WTC11 (cell line): ENCODE data around the gene FBXO41. TPM values are rescaled to one million over a fixed set of nuclear protein-coding genes. Genes with fewer than 3 reads are reported as not detected.

Experiments used
- ATAC-seq: fragments of 200-7000 bp; cut with Tn5 transposase; 2 replicates; pipeline ENCODE4 v1.10.0; 2021; ENCODE audit warnings: mild to moderate bottlenecking, moderate library complexity
- CTCF ChIA-PET: fragments of 300-600 bp; sonication (Branson Sonifier 250); formaldehyde crosslinking; loops from one replicate; lab custom pipeline; 2021; ENCODE audit warnings: antibody characterized with exemption; lab: Charles Lee
- POLR2A ChIA-PET: fragments of 350-600 bp; sonication (Branson Sonifier 250); formaldehyde crosslinking; loops from one replicate; lab custom pipeline; 2021; ENCODE audit warnings: antibody characterized with exemption; lab: Charles Lee
- DNase-seq: peaks from one replicate; pipeline ENCODE4 v3.0.0; 2021; ENCODE audit warnings: low spot score
- H3K27ac Mint-ChIP-seq: 2 replicates; pipeline ENCODE4 v1.8.0; 2021; ENCODE audit warnings: mixed read lengths
- H3K27me3 Mint-ChIP-seq: 2 replicates; pipeline ENCODE4 v1.8.0; 2021; ENCODE audit warnings: low read depth, mild to moderate bottlenecking, moderate library complexity, mixed read lengths
- H3K36me3 Mint-ChIP-seq: 2 replicates; pipeline ENCODE4 v1.8.0; 2021; ENCODE audit warnings: mixed read lengths
- H3K4me1 Mint-ChIP-seq: 2 replicates; pipeline ENCODE4 v1.8.0; 2022; ENCODE audit warnings: mixed read lengths
- H3K4me3 Mint-ChIP-seq: 2 replicates; pipeline ENCODE4 v1.8.0; 2021; ENCODE audit warnings: mild to moderate bottlenecking, moderate library complexity, mixed read lengths
- H3K9me3 Mint-ChIP-seq: 2 replicates; pipeline ENCODE4 v1.8.0; 2021; ENCODE audit warnings: mixed read lengths
- KAT7 ChIP-seq: sonication (generic); formaldehyde crosslinking; IDR thresholded peaks from 2 replicates; pipeline ENCODE4 v1.8.1; 2023; ENCODE audit warnings: missing genetic modification reagents, mild to moderate bottlenecking, borderline replicate concordance
- TP53 ChIP-seq: sonication (generic); formaldehyde crosslinking; IDR thresholded peaks from 2 replicates; pipeline ENCODE4 v1.8.1; 2023; ENCODE audit warnings: mild to moderate bottlenecking, missing genetic modification reagents
- ZBTB21 ChIP-seq: sonication (generic); formaldehyde crosslinking; IDR thresholded peaks from 2 replicates; pipeline ENCODE4 v1.8.1; 2023; ENCODE audit warnings: mild to moderate bottlenecking, missing genetic modification reagents, borderline replicate concordance
- ZNF138 ChIP-seq: sonication (generic); formaldehyde crosslinking; conservative IDR thresholded peaks from 2 replicates; pipeline ENCODE4 v1.8.1; 2022; ENCODE audit warnings: mild to moderate bottlenecking, moderate library complexity, missing genetic modification reagents
- total RNA-seq: library from RNA; stranded (reverse); gene quantifications from 3 replicates; pipeline ENCODE4 v1.2.3, GENCODE V29; 2021
- TF ChIP-seq, protein P1 (sequence below): sonication (generic); formaldehyde crosslinking; IDR thresholded peaks from 2 replicates; pipeline ENCODE4 v1.8.0; 2022; ENCODE audit warnings: mild to moderate bottlenecking, missing genetic modification reagents
- TF ChIP-seq, protein P2 (sequence below): sonication (generic); formaldehyde crosslinking; IDR thresholded peaks from 2 replicates; pipeline ENCODE4 v1.8.0; 2023; ENCODE audit warnings: missing genetic modification reagents, mild to moderate bottlenecking, borderline replicate concordance
- TF ChIP-seq, protein P3 (sequence below): sonication (generic); formaldehyde crosslinking; IDR thresholded peaks from 2 replicates; pipeline ENCODE4 v1.8.0; 2023; ENCODE audit warnings: mild to moderate bottlenecking, missing genetic modification reagents
- TF ChIP-seq, protein P4 (sequence below): fragments of 250-450 bp; sonication (Bioruptor Pico); conservative IDR thresholded peaks from 2 replicates; pipeline ENCODE4 v1.9.0; 2021; ENCODE audit warnings: mild to moderate bottlenecking
- TF ChIP-seq, protein P5 (sequence below): sonication (generic); formaldehyde crosslinking; IDR thresholded peaks from 2 replicates; pipeline ENCODE4 v1.8.1; 2023; ENCODE audit warnings: mild to moderate bottlenecking, missing genetic modification reagents
- TF ChIP-seq, protein P6 (sequence below): sonication (generic); formaldehyde crosslinking; conservative IDR thresholded peaks from 2 replicates; pipeline ENCODE4 v1.8.1; 2023; ENCODE audit warnings: mild to moderate bottlenecking, low read depth, missing genetic modification reagents, moderate library complexity
- TF ChIP-seq, protein P7 (sequence below): sonication (generic); formaldehyde crosslinking; IDR thresholded peaks from 2 replicates; pipeline ENCODE4 v1.8.1; 2023; ENCODE audit warnings: mild to moderate bottlenecking, missing genetic modification reagents
- TF ChIP-seq, protein P8 (sequence below): sonication (generic); formaldehyde crosslinking; IDR thresholded peaks from 2 replicates; pipeline ENCODE4 v1.8.1; 2022; ENCODE audit warnings: low read depth, missing genetic modification reagents, borderline replicate concordance

Gene FBXO41
- total RNA-seq, 1 experiment from 2014 or later = 19.2 TPM

DNA sequence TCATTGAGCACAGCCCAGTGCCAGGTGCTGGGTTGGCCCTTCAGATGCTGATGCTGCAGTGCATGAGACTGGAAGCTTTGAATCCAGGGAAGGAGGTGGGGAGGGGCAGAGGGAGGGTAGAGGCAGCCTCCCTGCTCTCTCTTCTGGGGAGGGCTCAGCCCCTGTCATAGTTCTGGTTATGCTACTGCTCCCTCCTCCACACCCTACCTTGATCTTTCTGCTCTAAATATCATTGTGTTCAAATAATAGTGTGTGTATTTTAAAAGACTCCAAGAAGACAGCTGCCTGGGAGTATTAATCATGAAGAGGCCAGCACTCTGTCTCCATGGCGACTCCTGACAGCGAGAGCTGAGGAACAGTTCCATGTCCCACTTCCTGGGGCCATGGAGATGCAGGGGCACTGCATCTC lies 12.9 kb upstream of the FBXO41 start:
- CTCF ChIA-PET = interaction anchor here (1.3 kb wide), 1 partner anchor 11 kb away, joined by 3 read pairs; no protein-coding TSS in a partner anchor
- Mint-ChIP-seq H3K4me1 (no peaks in the 10 kb centered on the region), H3K27ac (no peak overlapping the region), H3K27me3 (peaks cover 87% of the 10 kb centered on the region), H3K4me3 (no peak overlapping the region), H3K36me3 (no peaks in the 10 kb centered on the region), H3K9me3 (no peaks in the 10 kb centered on the region)
- ATAC-seq (no peak), DNase-seq (no peak)
- TF ChIP-seq, protein P1, sequence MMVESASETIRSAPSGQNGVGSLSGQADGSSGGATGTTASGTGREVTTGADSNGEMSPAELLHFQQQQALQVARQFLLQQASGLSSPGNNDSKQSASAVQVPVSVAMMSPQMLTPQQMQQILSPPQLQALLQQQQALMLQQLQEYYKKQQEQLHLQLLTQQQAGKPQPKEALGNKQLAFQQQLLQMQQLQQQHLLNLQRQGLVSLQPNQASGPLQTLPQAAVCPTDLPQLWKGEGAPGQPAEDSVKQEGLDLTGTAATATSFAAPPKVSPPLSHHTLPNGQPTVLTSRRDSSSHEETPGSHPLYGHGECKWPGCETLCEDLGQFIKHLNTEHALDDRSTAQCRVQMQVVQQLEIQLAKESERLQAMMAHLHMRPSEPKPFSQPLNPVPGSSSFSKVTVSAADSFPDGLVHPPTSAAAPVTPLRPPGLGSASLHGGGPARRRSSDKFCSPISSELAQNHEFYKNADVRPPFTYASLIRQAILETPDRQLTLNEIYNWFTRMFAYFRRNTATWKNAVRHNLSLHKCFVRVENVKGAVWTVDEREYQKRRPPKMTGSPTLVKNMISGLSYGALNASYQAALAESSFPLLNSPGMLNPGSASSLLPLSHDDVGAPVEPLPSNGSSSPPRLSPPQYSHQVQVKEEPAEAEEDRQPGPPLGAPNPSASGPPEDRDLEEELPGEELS = no peak
- POLR2A ChIA-PET = no interaction called here

DNA sequence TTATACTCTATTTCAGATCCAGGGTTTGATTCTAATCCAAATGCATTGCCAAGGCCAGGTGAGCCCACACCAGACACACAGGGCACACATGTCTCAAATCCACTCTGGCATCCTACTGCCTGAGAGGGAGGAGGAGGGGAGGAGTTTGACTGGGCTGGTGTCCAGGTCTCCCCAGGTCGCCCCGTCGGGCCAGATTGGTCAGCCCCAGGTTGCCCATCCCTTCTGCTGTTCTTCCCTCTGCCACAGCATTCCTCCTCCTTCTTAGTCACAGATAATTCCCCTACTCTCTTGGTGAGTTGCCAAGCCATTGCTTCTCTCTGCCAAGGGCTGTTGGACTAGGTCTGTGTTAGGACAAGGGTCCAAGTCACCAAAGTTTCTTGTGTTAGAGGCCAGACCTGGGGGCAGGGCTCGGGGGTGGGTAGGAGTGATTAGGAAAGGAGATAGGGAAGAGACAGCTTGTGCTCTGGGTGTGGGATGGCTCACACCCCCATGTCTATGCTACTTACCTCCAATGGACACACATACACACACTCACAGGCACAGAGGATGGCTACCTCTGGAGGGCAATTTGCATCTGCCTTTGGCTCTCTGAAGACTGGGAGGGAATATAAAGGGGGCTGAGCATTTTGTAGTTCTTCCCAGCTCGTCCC lies 11.6 kb upstream of the FBXO41 start:
- POLR2A ChIA-PET = no interaction called here
- Mint-ChIP-seq H3K4me3 (no peak overlapping the region), H3K27ac (no peak overlapping the region), H3K4me1 (no peaks in the 10 kb centered on the region), H3K36me3 (no peaks in the 10 kb centered on the region), H3K27me3 (peaks cover 88% of the 10 kb centered on the region), H3K9me3 (no peaks in the 10 kb centered on the region)
- ATAC-seq (no peak), DNase-seq (no peak)
- CTCF ChIA-PET = interaction anchor here (0.8 to 1.3 kb wide), 2 partner anchors 12 to 64 kb away, joined by 3 to 4 read pairs; no protein-coding TSS in a partner anchor
- TF ChIP-seq, protein P2, sequence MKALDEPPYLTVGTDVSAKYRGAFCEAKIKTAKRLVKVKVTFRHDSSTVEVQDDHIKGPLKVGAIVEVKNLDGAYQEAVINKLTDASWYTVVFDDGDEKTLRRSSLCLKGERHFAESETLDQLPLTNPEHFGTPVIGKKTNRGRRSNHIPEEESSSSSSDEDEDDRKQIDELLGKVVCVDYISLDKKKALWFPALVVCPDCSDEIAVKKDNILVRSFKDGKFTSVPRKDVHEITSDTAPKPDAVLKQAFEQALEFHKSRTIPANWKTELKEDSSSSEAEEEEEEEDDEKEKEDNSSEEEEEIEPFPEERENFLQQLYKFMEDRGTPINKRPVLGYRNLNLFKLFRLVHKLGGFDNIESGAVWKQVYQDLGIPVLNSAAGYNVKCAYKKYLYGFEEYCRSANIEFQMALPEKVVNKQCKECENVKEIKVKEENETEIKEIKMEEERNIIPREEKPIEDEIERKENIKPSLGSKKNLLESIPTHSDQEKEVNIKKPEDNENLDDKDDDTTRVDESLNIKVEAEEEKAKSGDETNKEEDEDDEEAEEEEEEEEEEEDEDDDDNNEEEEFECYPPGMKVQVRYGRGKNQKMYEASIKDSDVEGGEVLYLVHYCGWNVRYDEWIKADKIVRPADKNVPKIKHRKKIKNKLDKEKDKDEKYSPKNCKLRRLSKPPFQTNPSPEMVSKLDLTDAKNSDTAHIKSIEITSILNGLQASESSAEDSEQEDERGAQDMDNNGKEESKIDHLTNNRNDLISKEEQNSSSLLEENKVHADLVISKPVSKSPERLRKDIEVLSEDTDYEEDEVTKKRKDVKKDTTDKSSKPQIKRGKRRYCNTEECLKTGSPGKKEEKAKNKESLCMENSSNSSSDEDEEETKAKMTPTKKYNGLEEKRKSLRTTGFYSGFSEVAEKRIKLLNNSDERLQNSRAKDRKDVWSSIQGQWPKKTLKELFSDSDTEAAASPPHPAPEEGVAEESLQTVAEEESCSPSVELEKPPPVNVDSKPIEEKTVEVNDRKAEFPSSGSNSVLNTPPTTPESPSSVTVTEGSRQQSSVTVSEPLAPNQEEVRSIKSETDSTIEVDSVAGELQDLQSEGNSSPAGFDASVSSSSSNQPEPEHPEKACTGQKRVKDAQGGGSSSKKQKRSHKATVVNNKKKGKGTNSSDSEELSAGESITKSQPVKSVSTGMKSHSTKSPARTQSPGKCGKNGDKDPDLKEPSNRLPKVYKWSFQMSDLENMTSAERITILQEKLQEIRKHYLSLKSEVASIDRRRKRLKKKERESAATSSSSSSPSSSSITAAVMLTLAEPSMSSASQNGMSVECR = no peak
- TF ChIP-seq, protein P3, sequence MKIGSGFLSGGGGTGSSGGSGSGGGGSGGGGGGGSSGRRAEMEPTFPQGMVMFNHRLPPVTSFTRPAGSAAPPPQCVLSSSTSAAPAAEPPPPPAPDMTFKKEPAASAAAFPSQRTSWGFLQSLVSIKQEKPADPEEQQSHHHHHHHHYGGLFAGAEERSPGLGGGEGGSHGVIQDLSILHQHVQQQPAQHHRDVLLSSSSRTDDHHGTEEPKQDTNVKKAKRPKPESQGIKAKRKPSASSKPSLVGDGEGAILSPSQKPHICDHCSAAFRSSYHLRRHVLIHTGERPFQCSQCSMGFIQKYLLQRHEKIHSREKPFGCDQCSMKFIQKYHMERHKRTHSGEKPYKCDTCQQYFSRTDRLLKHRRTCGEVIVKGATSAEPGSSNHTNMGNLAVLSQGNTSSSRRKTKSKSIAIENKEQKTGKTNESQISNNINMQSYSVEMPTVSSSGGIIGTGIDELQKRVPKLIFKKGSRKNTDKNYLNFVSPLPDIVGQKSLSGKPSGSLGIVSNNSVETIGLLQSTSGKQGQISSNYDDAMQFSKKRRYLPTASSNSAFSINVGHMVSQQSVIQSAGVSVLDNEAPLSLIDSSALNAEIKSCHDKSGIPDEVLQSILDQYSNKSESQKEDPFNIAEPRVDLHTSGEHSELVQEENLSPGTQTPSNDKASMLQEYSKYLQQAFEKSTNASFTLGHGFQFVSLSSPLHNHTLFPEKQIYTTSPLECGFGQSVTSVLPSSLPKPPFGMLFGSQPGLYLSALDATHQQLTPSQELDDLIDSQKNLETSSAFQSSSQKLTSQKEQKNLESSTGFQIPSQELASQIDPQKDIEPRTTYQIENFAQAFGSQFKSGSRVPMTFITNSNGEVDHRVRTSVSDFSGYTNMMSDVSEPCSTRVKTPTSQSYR = no peak
- TF ChIP-seq, protein P4, sequence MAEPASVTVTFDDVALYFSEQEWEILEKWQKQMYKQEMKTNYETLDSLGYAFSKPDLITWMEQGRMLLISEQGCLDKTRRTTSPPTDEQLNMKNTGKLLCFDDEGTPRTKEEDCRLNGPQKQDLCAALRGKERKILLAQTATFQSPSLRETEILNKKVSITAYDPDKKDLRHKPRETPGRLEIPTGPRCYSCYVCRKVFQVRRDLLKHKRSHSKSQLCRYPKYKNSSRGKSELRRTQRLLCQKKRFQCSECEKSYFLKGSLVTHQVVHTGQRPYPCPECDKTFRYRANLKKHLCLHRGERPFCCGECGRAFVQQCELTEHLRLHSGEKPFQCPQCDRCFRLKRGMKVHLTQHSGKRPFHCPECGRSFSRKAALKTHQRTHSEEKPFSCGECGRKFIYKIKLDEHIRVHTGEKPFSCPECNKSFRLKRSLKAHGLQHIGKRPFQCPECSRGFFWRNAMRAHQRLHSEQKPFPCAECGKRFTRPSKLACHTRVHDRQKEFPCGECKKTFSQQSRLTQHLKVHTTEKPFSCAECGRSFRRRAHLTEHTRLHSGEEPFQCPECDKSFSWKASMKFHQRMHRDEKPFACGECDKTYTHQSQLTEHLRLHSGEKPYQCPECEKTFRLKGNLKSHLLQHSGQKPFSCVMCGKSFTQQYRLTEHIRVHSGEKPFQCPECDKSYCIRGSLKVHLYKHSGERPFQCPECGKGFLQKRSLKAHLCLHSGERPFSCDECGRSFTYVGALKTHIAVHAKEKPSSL (CRISPR knock-in tag) = no peak
- TF ChIP-seq TP53 (no peak), ZNF138 (no peak), ZBTB21 (CRISPR knock-in tag) (no peak), KAT7 (no peak)
- TF ChIP-seq, protein P5, sequence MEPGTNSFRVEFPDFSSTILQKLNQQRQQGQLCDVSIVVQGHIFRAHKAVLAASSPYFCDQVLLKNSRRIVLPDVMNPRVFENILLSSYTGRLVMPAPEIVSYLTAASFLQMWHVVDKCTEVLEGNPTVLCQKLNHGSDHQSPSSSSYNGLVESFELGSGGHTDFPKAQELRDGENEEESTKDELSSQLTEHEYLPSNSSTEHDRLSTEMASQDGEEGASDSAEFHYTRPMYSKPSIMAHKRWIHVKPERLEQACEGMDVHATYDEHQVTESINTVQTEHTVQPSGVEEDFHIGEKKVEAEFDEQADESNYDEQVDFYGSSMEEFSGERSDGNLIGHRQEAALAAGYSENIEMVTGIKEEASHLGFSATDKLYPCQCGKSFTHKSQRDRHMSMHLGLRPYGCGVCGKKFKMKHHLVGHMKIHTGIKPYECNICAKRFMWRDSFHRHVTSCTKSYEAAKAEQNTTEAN = no peak
- TF ChIP-seq, protein P6, sequence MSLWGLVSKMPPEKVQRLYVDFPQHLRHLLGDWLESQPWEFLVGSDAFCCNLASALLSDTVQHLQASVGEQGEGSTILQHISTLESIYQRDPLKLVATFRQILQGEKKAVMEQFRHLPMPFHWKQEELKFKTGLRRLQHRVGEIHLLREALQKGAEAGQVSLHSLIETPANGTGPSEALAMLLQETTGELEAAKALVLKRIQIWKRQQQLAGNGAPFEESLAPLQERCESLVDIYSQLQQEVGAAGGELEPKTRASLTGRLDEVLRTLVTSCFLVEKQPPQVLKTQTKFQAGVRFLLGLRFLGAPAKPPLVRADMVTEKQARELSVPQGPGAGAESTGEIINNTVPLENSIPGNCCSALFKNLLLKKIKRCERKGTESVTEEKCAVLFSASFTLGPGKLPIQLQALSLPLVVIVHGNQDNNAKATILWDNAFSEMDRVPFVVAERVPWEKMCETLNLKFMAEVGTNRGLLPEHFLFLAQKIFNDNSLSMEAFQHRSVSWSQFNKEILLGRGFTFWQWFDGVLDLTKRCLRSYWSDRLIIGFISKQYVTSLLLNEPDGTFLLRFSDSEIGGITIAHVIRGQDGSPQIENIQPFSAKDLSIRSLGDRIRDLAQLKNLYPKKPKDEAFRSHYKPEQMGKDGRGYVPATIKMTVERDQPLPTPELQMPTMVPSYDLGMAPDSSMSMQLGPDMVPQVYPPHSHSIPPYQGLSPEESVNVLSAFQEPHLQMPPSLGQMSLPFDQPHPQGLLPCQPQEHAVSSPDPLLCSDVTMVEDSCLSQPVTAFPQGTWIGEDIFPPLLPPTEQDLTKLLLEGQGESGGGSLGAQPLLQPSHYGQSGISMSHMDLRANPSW = no peak
- TF ChIP-seq, protein P7, sequence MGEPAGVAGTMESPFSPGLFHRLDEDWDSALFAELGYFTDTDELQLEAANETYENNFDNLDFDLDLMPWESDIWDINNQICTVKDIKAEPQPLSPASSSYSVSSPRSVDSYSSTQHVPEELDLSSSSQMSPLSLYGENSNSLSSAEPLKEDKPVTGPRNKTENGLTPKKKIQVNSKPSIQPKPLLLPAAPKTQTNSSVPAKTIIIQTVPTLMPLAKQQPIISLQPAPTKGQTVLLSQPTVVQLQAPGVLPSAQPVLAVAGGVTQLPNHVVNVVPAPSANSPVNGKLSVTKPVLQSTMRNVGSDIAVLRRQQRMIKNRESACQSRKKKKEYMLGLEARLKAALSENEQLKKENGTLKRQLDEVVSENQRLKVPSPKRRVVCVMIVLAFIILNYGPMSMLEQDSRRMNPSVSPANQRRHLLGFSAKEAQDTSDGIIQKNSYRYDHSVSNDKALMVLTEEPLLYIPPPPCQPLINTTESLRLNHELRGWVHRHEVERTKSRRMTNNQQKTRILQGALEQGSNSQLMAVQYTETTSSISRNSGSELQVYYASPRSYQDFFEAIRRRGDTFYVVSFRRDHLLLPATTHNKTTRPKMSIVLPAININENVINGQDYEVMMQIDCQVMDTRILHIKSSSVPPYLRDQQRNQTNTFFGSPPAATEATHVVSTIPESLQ (CRISPR knock-in tag) = no peak
- TF ChIP-seq, protein P8, sequence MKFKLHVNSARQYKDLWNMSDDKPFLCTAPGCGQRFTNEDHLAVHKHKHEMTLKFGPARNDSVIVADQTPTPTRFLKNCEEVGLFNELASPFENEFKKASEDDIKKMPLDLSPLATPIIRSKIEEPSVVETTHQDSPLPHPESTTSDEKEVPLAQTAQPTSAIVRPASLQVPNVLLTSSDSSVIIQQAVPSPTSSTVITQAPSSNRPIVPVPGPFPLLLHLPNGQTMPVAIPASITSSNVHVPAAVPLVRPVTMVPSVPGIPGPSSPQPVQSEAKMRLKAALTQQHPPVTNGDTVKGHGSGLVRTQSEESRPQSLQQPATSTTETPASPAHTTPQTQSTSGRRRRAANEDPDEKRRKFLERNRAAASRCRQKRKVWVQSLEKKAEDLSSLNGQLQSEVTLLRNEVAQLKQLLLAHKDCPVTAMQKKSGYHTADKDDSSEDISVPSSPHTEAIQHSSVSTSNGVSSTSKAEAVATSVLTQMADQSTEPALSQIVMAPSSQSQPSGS (CRISPR knock-in tag) = no peak
